ENCODE measurements around the gene LEPROT. TPM values are rescaled to one million over a fixed set of nuclear protein-coding genes. Genes with fewer than 3 reads are reported as not detected.
"Not testable (repeated sequence)": the region's sequence is repeated elsewhere in the genome, so short reads cannot be mapped to it uniquely, and the experiment has no call there.

Gene LEPROT
- polyA plus RNA-seq, 1 experiment = 86.7 TPM

DNA sequence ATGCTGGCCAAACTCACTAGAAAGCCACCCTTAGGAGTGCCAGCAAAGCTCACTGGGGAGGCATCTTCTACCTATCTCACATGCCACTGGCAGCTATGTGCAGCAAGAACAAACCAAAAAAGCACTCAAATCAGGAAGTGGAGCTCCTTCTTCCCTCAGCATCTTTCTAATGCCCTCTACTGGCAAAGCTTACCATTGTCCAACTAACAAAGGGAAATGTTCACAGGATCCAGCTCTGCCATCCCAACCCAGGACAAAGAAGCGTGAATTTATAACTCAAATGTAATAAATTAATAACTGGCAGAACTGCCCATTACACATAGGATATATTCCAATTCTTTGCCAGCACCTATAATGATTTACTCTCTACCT is 38.9 kb downstream of the LEPROT start:
- ChIA-PET CTCF (interaction anchor here (1.0 to 3.7 kb wide), 15 partner anchors 9 to 228 kb away, joined by 3 to 31 read pairs (median 6); partner anchors contain the start of genes LEPR and LEPROT), POLR2A (no interaction called here)
- Histone ChIP-seq H3K9me3 (ENCODE audit: control insufficient read depth, insufficient read depth, low read length) (no peaks in the 10 kb centered on the region), H3K27ac (ENCODE audit: low read depth, low read length) (no peak overlapping the region), H3K4me3 (ENCODE audit: low read depth, low read length) (no peak overlapping the region), H3K27me3 (ENCODE audit: control insufficient read depth, insufficient read depth, low read length) (no peaks in the 10 kb centered on the region)
- TF ChIP-seq, protein P1, sequence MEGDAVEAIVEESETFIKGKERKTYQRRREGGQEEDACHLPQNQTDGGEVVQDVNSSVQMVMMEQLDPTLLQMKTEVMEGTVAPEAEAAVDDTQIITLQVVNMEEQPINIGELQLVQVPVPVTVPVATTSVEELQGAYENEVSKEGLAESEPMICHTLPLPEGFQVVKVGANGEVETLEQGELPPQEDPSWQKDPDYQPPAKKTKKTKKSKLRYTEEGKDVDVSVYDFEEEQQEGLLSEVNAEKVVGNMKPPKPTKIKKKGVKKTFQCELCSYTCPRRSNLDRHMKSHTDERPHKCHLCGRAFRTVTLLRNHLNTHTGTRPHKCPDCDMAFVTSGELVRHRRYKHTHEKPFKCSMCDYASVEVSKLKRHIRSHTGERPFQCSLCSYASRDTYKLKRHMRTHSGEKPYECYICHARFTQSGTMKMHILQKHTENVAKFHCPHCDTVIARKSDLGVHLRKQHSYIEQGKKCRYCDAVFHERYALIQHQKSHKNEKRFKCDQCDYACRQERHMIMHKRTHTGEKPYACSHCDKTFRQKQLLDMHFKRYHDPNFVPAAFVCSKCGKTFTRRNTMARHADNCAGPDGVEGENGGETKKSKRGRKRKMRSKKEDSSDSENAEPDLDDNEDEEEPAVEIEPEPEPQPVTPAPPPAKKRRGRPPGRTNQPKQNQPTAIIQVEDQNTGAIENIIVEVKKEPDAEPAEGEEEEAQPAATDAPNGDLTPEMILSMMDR (IDR thresholded peaks at IDR 0.05; ENCODE audit: low read depth, low read length) = peak; percentile 49
- no peak for DNase-seq (ENCODE audit: low read depth, low spot score)

DNA sequence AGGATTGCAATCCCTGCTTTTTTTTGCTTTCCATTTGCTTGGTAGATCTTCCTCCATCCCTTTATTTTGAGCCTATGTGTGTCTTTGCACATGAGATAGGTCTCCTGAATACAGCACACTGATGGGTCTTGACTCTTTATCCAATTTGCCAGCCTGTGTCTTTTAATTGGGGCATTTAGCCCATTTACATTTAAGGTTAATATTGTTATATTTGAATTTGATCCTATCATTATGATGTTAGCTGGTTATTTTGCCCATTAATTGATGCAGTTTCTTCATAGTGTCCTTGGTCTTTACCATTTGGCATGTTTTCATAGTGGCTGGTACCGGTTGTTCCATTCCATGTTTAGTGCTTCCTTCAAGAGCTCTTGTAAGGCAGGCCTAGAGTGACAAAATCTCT is 45.4 kb downstream of the LEPROT start:
- H3K27me3 ChIP-seq (ENCODE audit: control insufficient read depth, insufficient read depth, low read length); POLR2A ChIA-PET; H3K27ac ChIP-seq (ENCODE audit: low read depth, low read length); DNase-seq (ENCODE audit: low read depth, low spot score); H3K9me3 ChIP-seq (ENCODE audit: control insufficient read depth, insufficient read depth, low read length); H3K4me3 ChIP-seq (ENCODE audit: low read depth, low read length); CTCF ChIA-PET: not testable (repeated sequence)

DNA sequence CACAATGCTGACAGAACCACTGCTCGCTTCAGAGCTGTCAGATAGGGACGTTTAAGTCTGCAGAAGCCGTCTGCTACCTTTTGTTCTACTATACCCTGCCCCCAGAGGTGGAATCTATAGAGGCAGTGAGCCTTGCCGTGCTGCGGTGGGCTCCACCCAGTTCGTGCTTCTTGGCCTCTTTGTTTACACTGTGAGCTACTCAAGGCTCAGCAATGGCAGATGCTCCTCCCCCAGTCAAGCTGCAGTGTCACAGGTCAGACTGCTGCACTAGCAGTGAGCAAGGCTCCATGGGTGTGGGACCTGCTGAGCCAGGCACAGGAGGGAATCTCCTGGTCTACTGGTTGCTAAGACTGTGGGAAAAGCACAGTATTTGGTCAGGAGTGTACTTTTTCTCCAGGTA is 47.1 kb downstream of the LEPROT start:
- ChIA-PET POLR2A (no interaction called here), CTCF (interaction anchor here (0.6 to 2.0 kb wide), 4 partner anchors 8 to 643 kb away, joined by 3 to 11 read pairs (median 8); no protein-coding TSS in a partner anchor)
- TF ChIP-seq, protein P1 (IDR thresholded peaks at IDR 0.05; ENCODE audit: low read depth, low read length) = no peak

DNA sequence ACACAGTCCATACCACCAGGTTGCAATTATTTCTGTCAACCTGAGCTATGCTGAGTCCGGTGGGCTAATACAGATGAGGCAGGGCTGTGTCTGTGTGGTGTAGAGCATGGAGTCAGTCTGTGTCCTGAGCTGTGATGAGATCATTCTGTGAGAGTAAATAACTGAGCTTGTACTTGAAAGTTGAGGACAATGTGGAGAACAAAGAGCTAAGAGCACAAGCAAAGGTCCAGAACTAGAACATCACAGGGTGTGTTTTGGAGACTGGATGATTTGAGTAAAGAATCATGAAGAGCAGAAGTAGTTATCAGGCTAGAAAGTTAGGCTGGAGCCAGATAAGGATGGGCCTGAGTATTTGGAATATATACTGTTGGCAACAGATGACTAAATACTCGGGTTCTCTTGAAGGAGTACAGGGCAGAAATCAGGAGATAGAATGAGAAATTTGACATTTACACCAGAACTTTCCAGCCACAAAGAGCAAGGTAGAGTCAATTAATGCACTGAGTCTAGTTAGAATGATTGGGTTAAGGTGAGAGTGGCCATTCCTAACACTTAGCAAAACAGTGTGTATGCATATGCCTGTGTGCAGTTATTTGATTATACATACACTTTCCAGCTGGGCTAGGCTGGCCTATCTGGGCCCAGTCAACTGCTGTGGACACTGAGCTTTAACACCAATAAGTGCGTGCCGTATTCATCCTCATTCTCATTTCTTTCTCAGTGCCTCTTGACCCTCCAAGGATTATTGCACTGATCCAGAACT is 48.8 kb downstream of the LEPROT start:
- POLR2A ChIA-PET = no interaction called here
- Histone ChIP-seq H3K27me3 (ENCODE audit: control insufficient read depth, insufficient read depth, low read length) (no peaks in the 10 kb centered on the region), H3K4me3 (ENCODE audit: low read depth, low read length) (no peak overlapping the region), H3K9me3 (ENCODE audit: control insufficient read depth, insufficient read depth, low read length) (no peaks in the 10 kb centered on the region), H3K27ac (ENCODE audit: low read depth, low read length) (no peak overlapping the region)
- CTCF ChIA-PET = interaction anchor here (0.6 to 2.0 kb wide), 6 partner anchors 9 to 198 kb away, joined by 3 to 10 read pairs (median 4); no protein-coding TSS in a partner anchor
- no peak for DNase-seq (ENCODE audit: low read depth, low spot score)
- TF ChIP-seq, protein P1 (IDR thresholded peaks at IDR 0.05; ENCODE audit: low read depth, low read length) = no peak

More for the DNA sequence above, 47.1 kb downstream of the LEPROT start:
- H3K27ac ChIP-seq (ENCODE audit: low read depth, low read length) = no peak overlapping the region
- DNase-seq (ENCODE audit: low read depth, low spot score) = no peak
- H3K4me3 ChIP-seq (ENCODE audit: low read depth, low read length) = no peak overlapping the region
- H3K9me3 ChIP-seq (ENCODE audit: control insufficient read depth, insufficient read depth, low read length) = no peaks in the 10 kb centered on the region
- no peaks in the 10 kb centered on the region for H3K27me3 ChIP-seq (ENCODE audit: control insufficient read depth, insufficient read depth, low read length)

DNA sequence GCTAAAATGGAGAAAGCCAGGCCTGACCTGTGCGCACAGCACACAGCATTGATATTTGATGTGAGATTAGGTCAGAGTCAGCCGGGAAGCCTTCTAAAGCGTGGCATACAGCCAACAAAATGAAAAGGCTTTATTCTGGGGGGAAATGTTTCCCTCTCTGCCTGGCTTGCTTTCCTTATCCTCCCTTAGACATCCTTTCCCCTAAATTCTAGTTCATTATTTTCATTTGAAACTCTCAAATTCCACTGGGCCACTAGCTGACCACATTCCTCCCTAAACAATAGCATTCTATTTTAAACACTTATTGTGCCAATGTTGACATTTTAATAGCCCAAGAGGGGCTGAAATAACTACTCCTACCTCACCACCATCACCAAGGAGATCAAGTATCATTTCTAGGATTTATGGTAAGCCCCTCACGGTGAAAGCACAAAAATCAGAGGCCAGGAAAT is 49.4 kb downstream of the LEPROT start:
- DNase-seq (ENCODE audit: low read depth, low spot score) = no peak
- no peak overlapping the region for H3K4me3 ChIP-seq (ENCODE audit: low read depth, low read length)
- TF ChIP-seq, protein P1 (IDR thresholded peaks at IDR 0.05; ENCODE audit: low read depth, low read length) = no peak
- no peak overlapping the region for H3K27ac ChIP-seq (ENCODE audit: low read depth, low read length)
- POLR2A ChIA-PET = no interaction called here
- no peaks in the 10 kb centered on the region for H3K27me3 ChIP-seq (ENCODE audit: control insufficient read depth, insufficient read depth, low read length)
- no peaks in the 10 kb centered on the region for H3K9me3 ChIP-seq (ENCODE audit: control insufficient read depth, insufficient read depth, low read length)
- CTCF ChIA-PET = interaction anchor here (1.6 kb wide), 1 partner anchor 11 kb away, joined by 5 read pairs; no protein-coding TSS in a partner anchor
